IPS-20b (cell line): Measurements from ENCODE around the gene H2AZ2.
"Not testable (repeated sequence)": the region's sequence is repeated elsewhere in the genome, so short reads cannot be mapped to it uniquely, and the experiment has no call there.

Experiments
- H3K27ac ChIP-seq: one replicate; pipeline ENCODE4 v1.5.1; 2013; ENCODE audit warnings: low read length
- H3K27me3 ChIP-seq: 2 replicates; pipeline ENCODE4 v1.6.1; 2013; ENCODE audit warnings: mild to moderate bottlenecking, low read length, inconsistent platforms; ENCODE audit not compliant: insufficient read depth
- H3K36me3 ChIP-seq: 2 replicates; pipeline ENCODE4 v1.6.1; 2013; ENCODE audit warnings: low read depth, mild to moderate bottlenecking, inconsistent platforms, low read length, moderate library complexity; ENCODE audit not compliant: insufficient read depth
- H3K4me1 ChIP-seq: 2 replicates; pipeline ENCODE4 v1.6.1; 2013; ENCODE audit warnings: mild to moderate bottlenecking, control low read depth, inconsistent platforms, low read length, moderate library complexity; ENCODE audit not compliant: insufficient read depth
- H3K4me3 ChIP-seq: 2 replicates; pipeline ENCODE4 v1.5.1; 2013; ENCODE audit warnings: mild to moderate bottlenecking, low read length, inconsistent platforms
- H3K9ac ChIP-seq: 2 replicates; pipeline ENCODE4 v1.6.1; 2013; ENCODE audit warnings: low read depth, mild to moderate bottlenecking, inconsistent platforms, low read length, moderate library complexity
- H3K9me3 ChIP-seq: 2 replicates; pipeline ENCODE4 v1.6.1; 2013; ENCODE audit warnings: mild to moderate bottlenecking, low read depth, low read length, inconsistent platforms; ENCODE audit not compliant: insufficient read depth

Gene H2AZ2

DNA sequence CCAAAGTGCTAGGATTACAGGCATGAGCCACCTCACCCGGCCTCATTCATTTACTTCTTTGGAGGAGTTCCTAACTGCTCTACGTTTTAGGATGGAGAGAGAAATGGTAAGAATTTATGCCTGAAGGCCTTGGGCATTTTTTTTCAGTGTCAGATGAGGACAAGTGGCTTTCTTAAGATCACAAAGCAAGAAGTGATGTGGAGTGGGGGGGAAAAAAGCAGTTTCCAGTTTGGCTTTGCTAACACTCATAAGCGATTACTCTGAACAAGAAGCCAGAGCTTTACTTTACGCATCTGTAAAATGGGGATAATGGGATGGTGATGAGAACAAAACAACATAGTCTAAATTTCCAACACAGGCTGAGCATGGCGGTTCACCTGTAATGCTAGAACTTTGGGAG is 54.0 kb downstream of the H2AZ2 start:
- no peaks in the 10 kb centered on the region for H3K9me3 ChIP-seq
- no peak overlapping the region for H3K9ac ChIP-seq
- no peak overlapping the region for H3K27ac ChIP-seq
- no peaks in the 10 kb centered on the region for H3K27me3 ChIP-seq
- H3K4me1 ChIP-seq: peaks cover 6% of the 10 kb centered on the region; the same call in 1 of the 2 replicates
- H3K4me3 ChIP-seq: no peak overlapping the region
- H3K36me3 ChIP-seq: peaks cover 20% of the 10 kb centered on the region

GRCh38 chr7:44791278-44792219 is 56.3 kb downstream of the H2AZ2 start:
- no peak overlapping the region for H3K4me3 ChIP-seq
- H3K9ac ChIP-seq: no peak overlapping the region
- H3K9me3 ChIP-seq: no peaks in the 10 kb centered on the region
- no peaks in the 10 kb centered on the region for H3K36me3 ChIP-seq
- H3K27ac ChIP-seq: no peak overlapping the region
- H3K4me1 ChIP-seq: no peaks in the 10 kb centered on the region
- no peaks in the 10 kb centered on the region for H3K27me3 ChIP-seq

GRCh38 chr7:44789990-44790389 is 57.9 kb downstream of the H2AZ2 start:
- H3K36me3 ChIP-seq: no peaks in the 10 kb centered on the region
- no peaks in the 10 kb centered on the region for H3K9me3 ChIP-seq
- no peak overlapping the region for H3K27ac ChIP-seq
- H3K4me3 ChIP-seq: no peak overlapping the region
- no peaks in the 10 kb centered on the region for H3K4me1 ChIP-seq
- no peak overlapping the region for H3K9ac ChIP-seq
- H3K27me3 ChIP-seq: no peaks in the 10 kb centered on the region

DNA sequence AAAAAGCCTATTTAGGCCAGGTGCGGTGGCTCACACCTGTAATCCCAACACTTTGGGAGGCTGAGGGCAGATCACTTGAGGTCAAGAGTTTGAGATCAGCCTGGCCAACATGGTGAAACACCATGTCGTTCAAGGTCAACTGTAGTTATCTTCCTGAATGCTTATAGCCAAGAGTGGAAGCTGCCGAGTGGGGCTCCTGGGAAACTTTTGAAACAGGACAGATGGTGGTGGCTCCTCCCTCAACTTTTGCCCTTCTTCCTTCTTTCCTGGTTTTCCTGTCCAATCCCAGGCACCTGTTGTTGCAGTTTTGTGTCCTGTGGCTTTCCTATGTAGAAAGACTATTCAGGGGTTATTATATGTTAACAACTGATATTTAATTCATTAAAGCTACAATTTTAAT is 60.1 kb downstream of the H2AZ2 start:
- H3K27ac ChIP-seq: no peak overlapping the region
- H3K27me3 ChIP-seq: no peaks in the 10 kb centered on the region
- H3K9me3 ChIP-seq: no peaks in the 10 kb centered on the region
- H3K4me1 ChIP-seq: no peaks in the 10 kb centered on the region
- no peak overlapping the region for H3K4me3 ChIP-seq
- H3K9ac ChIP-seq: no peak overlapping the region
- H3K36me3 ChIP-seq: no peaks in the 10 kb centered on the region

- Histone ChIP-seq H3K9ac (no peak overlapping the region), H3K9me3 (no peaks in the 10 kb centered on the region), H3K4me1 (no peaks in the 10 kb centered on the region), H3K36me3 (no peaks in the 10 kb centered on the region), H3K27ac (no peak overlapping the region), H3K4me3 (no peak overlapping the region), H3K27me3 (no peaks in the 10 kb centered on the region)
These were observed 60.8 kb downstream of the H2AZ2 start for GRCh38 chr7:44787041-44787440.

DNA sequence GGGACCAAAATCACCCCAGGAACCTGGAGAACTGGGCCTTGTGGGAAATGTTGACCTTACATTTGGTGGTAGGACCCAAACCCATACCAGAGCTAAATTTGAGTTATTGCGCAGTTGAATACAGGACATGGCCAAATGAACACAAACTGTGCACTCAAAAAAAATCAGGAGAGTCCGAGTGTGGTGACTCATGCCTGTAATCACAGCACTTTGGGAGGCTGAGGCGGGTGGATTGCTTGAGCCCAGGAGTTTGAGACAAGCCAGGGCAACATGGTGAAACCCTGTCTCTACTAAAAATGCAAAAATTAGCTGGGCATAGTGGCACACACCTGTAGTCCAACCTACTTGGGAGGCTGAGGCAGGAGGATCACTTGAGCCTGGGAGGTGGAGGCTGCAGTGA is 62.7 kb downstream of the H2AZ2 start:
- H3K9me3 ChIP-seq, H3K36me3 ChIP-seq, H3K4me3 ChIP-seq, H3K4me1 ChIP-seq, H3K27me3 ChIP-seq, H3K9ac ChIP-seq, H3K27ac ChIP-seq: not testable (repeated sequence)

DNA sequence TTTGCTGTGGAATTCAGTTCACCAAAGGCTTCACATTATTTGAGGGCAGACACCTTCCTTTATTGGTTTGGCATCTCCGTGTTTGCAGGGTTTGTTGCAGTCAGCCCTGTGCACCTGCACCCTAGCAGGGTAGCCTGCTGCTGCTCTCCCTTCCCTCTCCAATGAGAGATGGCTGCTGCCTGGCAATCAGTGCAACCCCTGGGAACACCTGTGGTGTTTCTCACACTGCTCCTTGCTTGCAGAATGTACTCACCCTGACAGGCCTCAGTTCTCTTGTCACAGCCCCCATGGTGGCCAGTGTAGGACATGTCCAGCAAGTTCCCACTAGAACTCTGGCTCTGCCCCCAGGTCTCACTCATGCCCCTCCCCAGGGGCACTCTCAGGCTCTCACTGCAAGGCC is 63.5 kb downstream of the H2AZ2 start:
- Histone ChIP-seq H3K4me3 (no peak overlapping the region), H3K9me3 (no peaks in the 10 kb centered on the region), H3K9ac (no peak overlapping the region), H3K4me1 (no peaks in the 10 kb centered on the region), H3K27me3 (no peaks in the 10 kb centered on the region), H3K36me3 (no peaks in the 10 kb centered on the region), H3K27ac (no peak overlapping the region)

DNA sequence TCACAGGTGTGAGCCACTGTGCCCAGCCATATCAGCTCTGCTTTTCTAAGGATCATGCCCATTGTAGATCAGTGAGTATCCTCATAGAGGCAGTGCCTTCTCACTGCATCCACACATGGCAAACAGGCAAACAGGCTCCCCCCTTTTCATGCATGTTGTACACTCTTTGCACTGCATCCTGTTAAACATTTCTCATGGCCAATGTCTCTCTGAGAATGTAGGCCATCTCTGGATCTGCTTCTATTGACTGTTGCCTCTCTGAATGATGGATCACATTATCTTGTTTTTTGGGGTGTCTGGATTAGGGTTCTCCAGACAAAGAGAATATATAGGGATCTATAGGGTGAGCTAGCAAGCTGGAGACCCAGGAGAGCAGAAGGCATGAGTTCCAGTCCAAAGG is 64.5 kb downstream of the H2AZ2 start:
- Histone ChIP-seq H3K27me3 (no peaks in the 10 kb centered on the region), H3K9me3 (no peaks in the 10 kb centered on the region), H3K27ac (no peak overlapping the region), H3K4me3 (no peak overlapping the region), H3K4me1 (no peaks in the 10 kb centered on the region), H3K36me3 (no peaks in the 10 kb centered on the region), H3K9ac (no peak overlapping the region)

DNA sequence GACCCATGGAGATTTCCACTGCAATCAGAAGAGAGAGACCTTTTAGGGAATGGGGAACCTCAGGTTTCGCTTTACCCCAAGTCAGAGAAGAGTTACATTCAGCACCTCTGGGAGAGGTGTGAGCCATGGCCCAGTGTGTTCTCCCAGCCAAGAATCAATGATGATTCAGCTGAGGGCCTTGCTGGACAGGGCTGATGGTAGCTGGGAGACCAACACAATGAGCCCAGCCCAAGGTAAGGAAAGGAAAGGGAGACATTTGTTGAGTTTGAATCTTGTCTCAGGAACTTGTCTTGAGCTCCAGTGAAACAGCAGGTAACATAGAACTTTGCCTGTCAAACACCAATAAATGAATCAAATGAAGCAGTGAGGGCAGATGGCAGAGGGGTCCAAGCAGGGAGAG is 65.4 kb downstream of the H2AZ2 start:
- H3K4me3 ChIP-seq: no peak overlapping the region

More for the DNA sequence above, 65.4 kb downstream of the H2AZ2 start:
- Histone ChIP-seq H3K9ac (no peak overlapping the region), H3K4me1 (no peaks in the 10 kb centered on the region), H3K9me3 (no peaks in the 10 kb centered on the region), H3K27me3 (no peaks in the 10 kb centered on the region), H3K36me3 (no peaks in the 10 kb centered on the region), H3K27ac (no peak overlapping the region)
